Skeletal muscle tissue (tissue), 4 donors: ENCODE data around the gene DLX2. TPM values are rescaled to one million over a fixed set of nuclear protein-coding genes. Genes with fewer than 3 reads are reported as not detected.

Source experiments
- H3K27ac ChIP-seq: one replicate; pipeline ENCODE4 v1.7.0; 2013; ENCODE audit warnings: mild to moderate bottlenecking, low read depth, low read length, inconsistent platforms
- H3K27me3 ChIP-seq, 3 donors: one replicate each; pipeline ENCODE4 v1.7.0; 2013; ENCODE audit warnings: low read length in 3 of 3; ENCODE audit not compliant: control insufficient read depth in 3 of 3, insufficient read depth in 3 of 3
- H3K36me3 ChIP-seq, 3 donors: one replicate each; pipeline ENCODE4 v1.7.0; 2013; ENCODE audit warnings: low read length in 3 of 3; ENCODE audit not compliant: control insufficient read depth in 3 of 3, insufficient read depth in 3 of 3
- H3K4me1 ChIP-seq, 3 donors: one replicate each; pipeline ENCODE4 v1.7.0; 2013; ENCODE audit warnings: low read length in 3 of 3, mild to moderate bottlenecking in 3 of 3; ENCODE audit not compliant: control insufficient read depth in 3 of 3, insufficient read depth in 3 of 3
- H3K4me3 ChIP-seq, 3 donors: one replicate each; pipeline ENCODE4 v1.7.0; 2013; ENCODE audit warnings: low read length in 3 of 3
- H3K9ac ChIP-seq, 3 donors: one replicate each; pipeline ENCODE4 v1.7.0; 2013; ENCODE audit warnings: low read length in 3 of 3, mild to moderate bottlenecking in 3 of 3, moderate library complexity in 2 of 3, low read depth in 1 of 3
- H3K9me3 ChIP-seq, 3 donors: one replicate each; pipeline ENCODE4 v1.7.0; 2013; ENCODE audit warnings: low read length in 3 of 3; ENCODE audit not compliant: control insufficient read depth in 3 of 3
- total RNA-seq: library from RNA; depleted of rRNA; stranded (reverse); fragments of >200 nt; gene quantifications from one replicate; pipeline ENCODE4 v1.2.3, GENCODE V29; 2014
- donor health status: Osteomylitis.

Gene DLX2
- total RNA-seq, 1 donor from 2014 or later = not detected

- no peak overlapping the region for H3K27ac ChIP-seq
- no peak overlapping the region for H3K9ac ChIP-seq
- no peaks in the 10 kb centered on the region for H3K36me3 ChIP-seq
- H3K4me1 ChIP-seq = peaks cover 0 to 6% (median 0%) of the 10 kb centered on the region in 3 donors
- no peaks in the 10 kb centered on the region for H3K9me3 ChIP-seq
- H3K27me3 ChIP-seq = no peaks in the 10 kb centered on the region
- H3K4me3 ChIP-seq = no peak overlapping the region
Observed at GRCh38 chr2:172052000-172052983, 50.4 kb downstream of the DLX2 start.

GRCh38 chr2:172050479-172051125 lies 52.1 kb downstream of the DLX2 start:
- Histone ChIP-seq H3K4me1 (peaks cover 0 to 6% (median 0%) of the 10 kb centered on the region in 3 donors), H3K27ac (no peak overlapping the region), H3K9me3 (no peaks in the 10 kb centered on the region), H3K9ac (no peak overlapping the region), H3K4me3 (no peak overlapping the region), H3K36me3 (no peaks in the 10 kb centered on the region), H3K27me3 (no peaks in the 10 kb centered on the region)

- Histone ChIP-seq H3K27me3 (no peaks in the 10 kb centered on the region), H3K4me1 (peaks cover 0 to 6% (median 0%) of the 10 kb centered on the region in 3 donors), H3K9ac (no peak overlapping the region), H3K36me3 (no peaks in the 10 kb centered on the region), H3K4me3 (no peak overlapping the region), H3K9me3 (no peaks in the 10 kb centered on the region), H3K27ac (no peak overlapping the region)
Observed at GRCh38 chr2:172049567-172050120, 53.1 kb downstream of the DLX2 start.

Other genes with a start within 250 kb of the DLX2 start
- 27.7 TPM for gene SLC25A12, start 208.7 kb downstream of the DLX2 start, total RNA-seq
- gene HAT1, start 180.4 kb downstream of the DLX2 start, total RNA-seq = 32.4 TPM
- gene METAP1D, start 102.9 kb downstream of the DLX2 start, total RNA-seq = 8.9 TPM
- not detected for gene DLX1, start 17.4 kb downstream of the DLX2 start, total RNA-seq